Peyer's patch (tissue), 4 donors: ENCODE measurements around the gene NXNL1.

ENCODE experiments used
- POLR2A ChIP-seq, 2 donors: fragments of 450-650 bp; IDR thresholded peaks; one replicate each; pipeline ENCODE4 v1.5.1; 2017; ENCODE audit warnings: antibody characterized with exemption in 2 of 2, mild to moderate bottlenecking in 2 of 2, moderate library complexity in 2 of 2
- TF ChIP-seq, protein P1 (sequence below), 6 experiments: fragments of 450-650 bp in 4 of 6; fragments of 200-600 bp in 2 of 6; sonication (generic) in 1 of 6; IDR thresholded peaks; one replicate each; pipeline ENCODE4 v1.5.1; 2017 to 2019; ENCODE audit warnings: antibody characterized with exemption in 6 of 6, mild to moderate bottlenecking in 3 of 6, moderate library complexity in 1 of 6

DNA sequence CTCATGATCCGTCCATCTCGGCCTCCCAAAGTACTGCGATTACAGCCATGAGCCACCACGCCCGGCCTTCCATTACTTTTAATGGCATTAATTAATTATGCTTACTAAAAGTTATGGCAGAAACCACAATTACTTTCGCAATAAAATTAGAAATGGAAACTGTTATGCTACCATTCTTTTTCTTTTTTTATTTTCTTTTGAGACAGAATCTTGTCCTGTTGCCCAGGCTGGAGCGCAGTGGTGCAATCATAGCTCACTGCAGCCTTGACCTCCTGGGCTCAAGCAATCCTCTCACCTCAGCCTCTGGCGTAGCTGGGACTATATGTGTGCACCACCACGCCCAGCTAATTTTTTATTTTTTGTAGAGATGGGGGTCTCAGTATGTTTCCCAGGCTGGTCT is 50.7 kb downstream of the NXNL1 start:
- TF ChIP-seq, protein P1, sequence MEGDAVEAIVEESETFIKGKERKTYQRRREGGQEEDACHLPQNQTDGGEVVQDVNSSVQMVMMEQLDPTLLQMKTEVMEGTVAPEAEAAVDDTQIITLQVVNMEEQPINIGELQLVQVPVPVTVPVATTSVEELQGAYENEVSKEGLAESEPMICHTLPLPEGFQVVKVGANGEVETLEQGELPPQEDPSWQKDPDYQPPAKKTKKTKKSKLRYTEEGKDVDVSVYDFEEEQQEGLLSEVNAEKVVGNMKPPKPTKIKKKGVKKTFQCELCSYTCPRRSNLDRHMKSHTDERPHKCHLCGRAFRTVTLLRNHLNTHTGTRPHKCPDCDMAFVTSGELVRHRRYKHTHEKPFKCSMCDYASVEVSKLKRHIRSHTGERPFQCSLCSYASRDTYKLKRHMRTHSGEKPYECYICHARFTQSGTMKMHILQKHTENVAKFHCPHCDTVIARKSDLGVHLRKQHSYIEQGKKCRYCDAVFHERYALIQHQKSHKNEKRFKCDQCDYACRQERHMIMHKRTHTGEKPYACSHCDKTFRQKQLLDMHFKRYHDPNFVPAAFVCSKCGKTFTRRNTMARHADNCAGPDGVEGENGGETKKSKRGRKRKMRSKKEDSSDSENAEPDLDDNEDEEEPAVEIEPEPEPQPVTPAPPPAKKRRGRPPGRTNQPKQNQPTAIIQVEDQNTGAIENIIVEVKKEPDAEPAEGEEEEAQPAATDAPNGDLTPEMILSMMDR (IDR thresholded peaks at IDR 0.05) = no peak
- TF ChIP-seq POLR2A (IDR thresholded peaks at IDR 0.05) = no peak
